PC-3 (cell line): ENCODE data around the gene PODN.

Source experiments
- EZH2 ChIP-seq: fragments of 300-600 bp; sonication (generic); IDR thresholded peaks from one replicate; pipeline ENCODE4 v1.6.1; 2017; ENCODE audit warnings: antibody characterized with exemption, mild to moderate bottlenecking, low read length; ENCODE audit not compliant: unreplicated experiment
- EZH2phosphoT487 ChIP-seq: fragments of 300-600 bp; sonication (generic); IDR thresholded peaks from 2 replicates; pipeline ENCODE4 v1.6.1; 2018; ENCODE audit warnings: mild to moderate bottlenecking, antibody characterized with exemption, low read length, borderline replicate concordance
- TF ChIP-seq, protein P1 (sequence below): fragments of 300-600 bp; sonication (generic); conservative IDR thresholded peaks from 2 replicates; pipeline ENCODE4 v1.5.1; 2017; ENCODE audit warnings: antibody characterized with exemption, low read depth, mild to moderate bottlenecking, low read length

DNA sequence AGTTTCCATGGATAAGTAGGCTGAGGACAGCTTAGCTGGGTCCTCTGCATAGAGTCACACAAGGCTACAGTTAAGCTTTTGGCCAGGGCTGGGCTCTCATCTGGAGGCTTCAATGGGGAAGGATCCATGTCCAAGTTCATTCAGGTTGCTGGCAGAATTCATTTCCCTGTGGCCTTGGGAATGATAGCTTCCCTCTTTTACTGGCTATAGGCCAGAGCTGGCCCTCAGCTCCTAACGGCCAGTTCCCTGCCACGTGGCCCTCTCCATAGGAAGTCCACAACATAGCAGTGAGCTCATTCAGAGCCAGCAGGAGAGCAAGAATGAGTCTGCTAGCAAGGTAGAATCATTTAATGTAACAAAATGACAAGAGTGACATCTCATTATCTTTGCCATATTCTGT is 15.1 kb upstream of the PODN start:
- TF ChIP-seq, protein P1, sequence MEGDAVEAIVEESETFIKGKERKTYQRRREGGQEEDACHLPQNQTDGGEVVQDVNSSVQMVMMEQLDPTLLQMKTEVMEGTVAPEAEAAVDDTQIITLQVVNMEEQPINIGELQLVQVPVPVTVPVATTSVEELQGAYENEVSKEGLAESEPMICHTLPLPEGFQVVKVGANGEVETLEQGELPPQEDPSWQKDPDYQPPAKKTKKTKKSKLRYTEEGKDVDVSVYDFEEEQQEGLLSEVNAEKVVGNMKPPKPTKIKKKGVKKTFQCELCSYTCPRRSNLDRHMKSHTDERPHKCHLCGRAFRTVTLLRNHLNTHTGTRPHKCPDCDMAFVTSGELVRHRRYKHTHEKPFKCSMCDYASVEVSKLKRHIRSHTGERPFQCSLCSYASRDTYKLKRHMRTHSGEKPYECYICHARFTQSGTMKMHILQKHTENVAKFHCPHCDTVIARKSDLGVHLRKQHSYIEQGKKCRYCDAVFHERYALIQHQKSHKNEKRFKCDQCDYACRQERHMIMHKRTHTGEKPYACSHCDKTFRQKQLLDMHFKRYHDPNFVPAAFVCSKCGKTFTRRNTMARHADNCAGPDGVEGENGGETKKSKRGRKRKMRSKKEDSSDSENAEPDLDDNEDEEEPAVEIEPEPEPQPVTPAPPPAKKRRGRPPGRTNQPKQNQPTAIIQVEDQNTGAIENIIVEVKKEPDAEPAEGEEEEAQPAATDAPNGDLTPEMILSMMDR, result no peak
- TF ChIP-seq EZH2 (no peak), EZH2phosphoT487 (no peak)
